Heart left ventricle (tissue), 16 donors: ENCODE data around the gene ABCA1. TPM values are rescaled to one million over a fixed set of nuclear protein-coding genes. Genes with fewer than 3 reads are reported as not detected.

Experiments used
- ATAC-seq, 4 donors: fragments of 200-7000 bp; cut with Tn5 transposase; one replicate each; pipeline ENCODE4 v1.9.1; 2020 to 2022; ENCODE audit warnings: moderate library complexity in 4 of 4, mild to moderate bottlenecking in 3 of 4, moderate number of reproducible peaks in 1 of 4
- DNase-seq, 5 donors: peaks; one replicate each; pipeline ENCODE4 v3.0.0-alpha.2; 2020
- H3K27ac ChIP-seq, 12 donors: fragments of 200-600 bp; sonication (generic) in 4 of 12; one replicate each; pipeline versions ENCODE4 v1.5.0 to v1.8.0; 2016 to 2022; ENCODE audit warnings: mild to moderate bottlenecking in 2 of 12
- H3K27me3 ChIP-seq, 9 donors: fragments of 200-600 bp; sonication (generic) in 2 of 9; one replicate each; pipeline versions ENCODE4 v1.5.1 to v1.8.0; 2016 to 2022; ENCODE audit warnings: mild to moderate bottlenecking in 3 of 9
- H3K36me3 ChIP-seq, 9 donors: fragments of 200-600 bp; sonication (generic) in 2 of 9; one replicate each; pipeline versions ENCODE4 v1.5.0 to v1.8.0; 2018 to 2022; ENCODE audit warnings: mild to moderate bottlenecking in 2 of 9
- H3K4me1 ChIP-seq, 12 donors: fragments of 200-600 bp; sonication (generic) in 4 of 12; one replicate each; pipeline versions ENCODE4 v1.5.0 to v1.8.0; 2016 to 2022; ENCODE audit warnings: mild to moderate bottlenecking in 3 of 12
- H3K4me3 ChIP-seq, 12 donors: fragments of 200-600 bp; sonication (generic) in 4 of 12; one replicate each; pipeline versions ENCODE4 v1.5.0 to v1.8.0; 2017 to 2022; ENCODE audit warnings: mild to moderate bottlenecking in 9 of 12, moderate library complexity in 4 of 12
- H3K9me3 ChIP-seq, 12 donors: fragments of 200-600 bp; sonication (generic) in 4 of 12; one replicate each; pipeline versions ENCODE4 v1.5.0 to v1.8.0; 2016 to 2022; ENCODE audit warnings: mild to moderate bottlenecking in 1 of 12
- CTCF ChIP-seq, 12 donors: fragments of 200-600 bp; sonication (generic) in 4 of 12; IDR thresholded peaks; one replicate each; pipeline versions ENCODE4 v1.5.0 to v1.8.0; 2018 to 2022; ENCODE audit warnings: antibody characterized with exemption in 12 of 12, mild to moderate bottlenecking in 5 of 12
- POLR2A ChIP-seq, 2 donors: fragments of 450-650 bp; IDR thresholded peaks; one replicate each; pipeline ENCODE4 v1.6.1; 2017; ENCODE audit warnings: antibody characterized with exemption in 2 of 2, mild to moderate bottlenecking in 2 of 2, moderate library complexity in 2 of 2
- WGBS, 4 donors: extraction: QIAGEN DNeasy Blood & Tissue Kit in 2 of 4; methylation state at CpG; one replicate each; pipeline versions ENCODE4 v1.1.5 to v1.1.7; 2013 to 2018; 5-methylcytosine and 5-hydroxymethylcytosine counted together
- intact Hi-C, 10 donors: fragments of 100-400 bp; cut with DNase I; formaldehyde crosslinking; loops; one replicate each; pipeline versions ENCODE4 v1.11.1 to v1.14.2; 2022
- polyA plus RNA-seq, 2 donors: library from polyadenylated mRNA; stranded (reverse); fragments of 200-250 nt; gene quantifications; one replicate each; pipeline ENCODE4 v1.2.3, GENCODE V29; 2013
- total RNA-seq, 9 donors: library from RNA; depleted of rRNA in 2 of 9; stranded (reverse); fragments of >200 nt in 2 of 9; fragmentation: NEBNext Ultra II Directional in 3 of 9; extraction: Animal tissue kit (Norgen Biotek cat#: 25700) in 3 of 9; gene quantifications; one replicate each; pipeline versions ENCODE4 v1.1.0 to v1.2.4, GENCODE V29; 2016 to 2023
- donor health status: ischemic (EF 13 %, LVEDD 7.1; RV severe dilation, severe dysfunction).
- donor health status: healthy with polysubstance abuse.
- donor health status: DM: no; HTN: yes; CAD: no.
- donor health status: DM: no; HTN: no; CAD: no.
- donor health status: ischemic (EF 25% LVEDD 6.9; RV normal size, moderate dysfunction).
- donor health status: ischemic (EF 25% LVEDD 5.7; RV mildly dilated, moderate dysfunction).
- donor health status: healthy.
- donor health status: DM: yes; HTN: yes; CAD: no.
- donor health status: ischemic (EF 35%, LVEDD 5.7; RV mildly dilated, moderate dysfunction).
- donor health status: nonischemic (EF 11% LVEDD 7.7; RV severe dilation, severe dysfunction).
- donor health status: DM: yes; HTN: yes; CAD: no.
- donor health status: PGD.
- donor health status: ischemic (EF 29% LVEDD 5.4; RV normal size, mild dysfunction).
- donor health status: nonischemic (EF 23%, LVEDD 6.1; RV moderate dilation, normal function).

Gene ABCA1
- total and polyA plus RNA-seq, 11 donors = 2.1 to 45.3 (median 10.6) TPM

- H3K27me3 ChIP-seq = no peaks in the 10 kb centered on the region
- no peak overlapping the region for H3K4me3 ChIP-seq
- H3K36me3 ChIP-seq = peaks cover 4 to 100% (median 98%) of the 10 kb centered on the region in 9 donors
- peaks cover 0 to 4% (median 0%) of the 10 kb centered on the region in 12 donors for H3K4me1 ChIP-seq
- TF ChIP-seq CTCF (IDR thresholded peaks at IDR 0.05) = no peak
- no peak for TF ChIP-seq POLR2A (IDR thresholded peaks at IDR 0.05)
- 69 to 81% (median 77%) methylated on average over 3 of the region's 3 CpGs for WGBS, 4 donors
- intact Hi-C loops = loop anchor here in 1 of 10 donors (10.0 kb wide), 1 partner anchor 127 kb away; no protein-coding TSS in a partner anchor
- H3K9me3 ChIP-seq = no peaks in the 10 kb centered on the region
- DNase-seq (no peak), ATAC-seq (no peak)
- H3K27ac ChIP-seq = no peak overlapping the region
These were observed 139.7 kb downstream of the ABCA1 start for GRCh38 chr9:104788251-104788650.

DNA sequence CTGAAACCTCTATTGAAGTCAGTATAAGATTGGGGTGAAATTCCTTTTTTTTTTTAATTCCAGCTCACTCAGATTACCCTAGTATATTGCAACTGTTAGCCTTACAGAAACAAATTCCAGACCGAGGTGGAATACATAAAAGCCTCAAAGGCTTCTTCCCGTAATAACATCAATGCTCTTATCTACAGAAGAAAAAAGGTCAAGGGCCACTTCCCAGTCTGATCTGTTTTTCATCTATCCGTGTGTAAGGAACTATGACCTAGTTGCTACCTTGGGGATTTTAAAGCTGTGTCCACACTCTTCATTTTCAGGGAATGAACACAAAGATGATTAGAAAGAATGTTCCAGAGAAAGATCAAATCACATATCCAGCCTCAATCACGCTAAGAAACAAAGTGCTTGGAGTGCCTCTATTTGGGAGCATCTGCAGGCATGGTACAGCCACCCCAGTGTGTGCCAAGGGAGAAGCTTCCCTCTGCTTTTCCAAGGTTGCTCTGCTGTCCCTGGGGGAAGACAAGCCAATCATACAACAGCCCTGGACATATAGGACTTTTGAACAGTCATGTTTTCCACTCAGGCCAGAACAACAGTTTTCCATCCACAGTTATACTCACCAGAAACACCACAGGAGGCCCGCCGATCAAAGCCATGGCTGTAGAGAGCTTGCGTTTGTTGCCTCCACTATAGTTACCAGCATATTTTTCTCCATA is 140.5 kb downstream of the ABCA1 start:
- no peak overlapping the region for H3K4me3 ChIP-seq
- peaks cover 0 to 100% (median 98%) of the 10 kb centered on the region in 9 donors for H3K36me3 ChIP-seq
- H3K27me3 ChIP-seq = no peaks in the 10 kb centered on the region
- no peaks in the 10 kb centered on the region for H3K9me3 ChIP-seq
- DNase-seq = no peak
- TF ChIP-seq CTCF (IDR thresholded peaks at IDR 0.05) (no peak), POLR2A (IDR thresholded peaks at IDR 0.05) (no peak)
- ATAC-seq = peak in 1 of 4 donors; percentile 15
- intact Hi-C loops = loop anchor here in 1 of 10 donors (10.0 kb wide), 1 partner anchor 127 kb away; no protein-coding TSS in a partner anchor
- peaks cover 0 to 7% (median 0%) of the 10 kb centered on the region in 12 donors for H3K4me1 ChIP-seq
- no peak overlapping the region for H3K27ac ChIP-seq
- WGBS, 4 donors = 57 to 63% (median 61%) methylated on average over 7 of the region's 7 CpGs

DNA sequence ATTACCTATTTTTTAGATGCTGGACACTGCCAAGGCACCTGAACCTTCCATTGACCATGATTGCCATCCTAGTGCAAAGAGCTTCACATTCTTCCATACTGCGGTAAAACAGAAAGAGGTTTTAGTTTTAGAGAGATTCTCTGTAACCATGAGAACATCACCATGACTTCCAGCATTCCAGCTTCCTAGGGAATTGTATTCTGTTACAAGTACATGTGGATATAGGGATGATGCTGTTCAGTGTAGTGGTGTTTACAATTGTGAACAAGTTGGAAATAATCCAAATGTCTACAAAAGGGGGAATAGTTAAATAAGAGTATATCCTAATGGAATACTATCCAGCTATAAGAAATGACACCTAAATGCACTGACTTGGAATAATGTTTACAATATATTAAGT is 141.7 kb downstream of the ABCA1 start:
- Histone ChIP-seq H3K4me1 (peaks cover 0 to 7% (median 0%) of the 10 kb centered on the region in 12 donors), H3K36me3 (peaks cover 0 to 97% (median 89%) of the 10 kb centered on the region in 9 donors), H3K9me3 (no peaks in the 10 kb centered on the region), H3K27ac (no peak overlapping the region), H3K4me3 (no peak overlapping the region), H3K27me3 (no peaks in the 10 kb centered on the region)
- TF ChIP-seq CTCF (IDR thresholded peaks at IDR 0.05) (no peak), POLR2A (IDR thresholded peaks at IDR 0.05) (no peak)
- DNase-seq (no peak), ATAC-seq (no peak)
- 96 to 98% (median 96%) methylated on average over 1 of the region's 1 CpG for WGBS, 4 donors
- intact Hi-C loops = loop anchor here in 1 of 10 donors (10.0 kb wide), 1 partner anchor 129 kb away; no protein-coding TSS in a partner anchor

- Histone ChIP-seq H3K27ac (no peak overlapping the region), H3K4me1 (peaks cover 0 to 24% (median 0%) of the 10 kb centered on the region in 12 donors), H3K4me3 (no peak overlapping the region), H3K9me3 (no peaks in the 10 kb centered on the region), H3K27me3 (no peaks in the 10 kb centered on the region), H3K36me3 (peaks cover 0 to 75% (median 67%) of the 10 kb centered on the region in 9 donors)
- intact Hi-C loops = loop anchor here in 1 of 10 donors (10.0 kb wide), 1 partner anchor 131 kb away; no protein-coding TSS in a partner anchor
- DNase-seq = no peak
- 43 to 52% (median 48%) methylated on average over 2 of the region's 2 CpGs for WGBS, 4 donors
- no peak for TF ChIP-seq POLR2A (IDR thresholded peaks at IDR 0.05)
- TF ChIP-seq CTCF (IDR thresholded peaks at IDR 0.05) = no peak
- peak in 2 of 4 donors; percentile 8 to 19 for ATAC-seq
These were observed 143.9 kb downstream of the ABCA1 start for GRCh38 chr9:104784098-104784497.
